ENCODE results near the gene PPP2R3C. TPM values are rescaled to one million over a fixed set of nuclear protein-coding genes. Genes with fewer than 3 reads are reported as not detected.
A peak's percentile ranks its signal among the peaks of the same experiment; 100 is the strongest.

Gene PPP2R3C
- total RNA-seq, 1 experiment from 2014 or later, result 19.6 TPM

- CTCF ChIA-PET, result no interaction called here
- Histone ChIP-seq H3K27me3 (ENCODE audit: control insufficient read depth, insufficient read depth, low read length) (no peaks in the 10 kb centered on the region), H3K4me1 (ENCODE audit: control insufficient read depth, insufficient read depth, low read length) (peaks cover 5% of the 10 kb centered on the region; the same call in 1 of the 2 replicates), H3K27ac (ENCODE audit: low read length) (no peak overlapping the region), H3K4me3 (ENCODE audit: low read depth in 2 of 2, low read length in 2 of 2) (no peak overlapping the region), H3K9me3 (ENCODE audit: control insufficient read depth, insufficient read depth, low read depth, low read length) (no peaks in the 10 kb centered on the region), H3K36me3 (ENCODE audit: control insufficient read depth, insufficient read depth, low read length) (no peaks in the 10 kb centered on the region; the same call in none of the 2 replicates)
- no peak for ATAC-seq
- no peak for DNase-seq (ENCODE audit: low read depth, low spot score)
- intact Hi-C loops (cut with micrococcal nuclease; ENCODE audit: unreplicated experiment), result no loop called here
- in situ Hi-C loops (cut with HindIII; ENCODE audit: low pct_unique_long_range_greater_than_20kb, low sequenced_read_pairs), result no loop called here
- BruUV-seq (replicated peaks), result no TSS peak
- TF ChIP-seq SIN3A (IDR thresholded peaks at IDR 0.05; ENCODE audit: borderline replicate concordance, insufficient read depth, low read depth, low read length), result no peak
- TF ChIP-seq POLR2AphosphoS5 (IDR thresholded peaks at IDR 0.05; ENCODE audit: low read depth, low read length), result no peak
- TF ChIP-seq TCF7L2 (IDR thresholded peaks at IDR 0.05; ENCODE audit: low read depth, low read length), result no peak
- TF ChIP-seq CTCF (IDR thresholded peaks at IDR 0.05), result no peak
- no peak for TF ChIP-seq REST (IDR thresholded peaks at IDR 0.05; ENCODE audit: insufficient read depth in 1 of 2, low read depth in 2 of 2, low read length in 1 of 2)
- POLR2A ChIA-PET, result interaction anchor here (0.6 kb wide), 2 partner anchors 10 to 72 kb away, joined by 5 to 14 read pairs; no protein-coding TSS in a partner anchor
Measured at GRCh38 chr14:35050652-35051051, 71.1 kb downstream of the PPP2R3C start.

- H3K4me3 ChIP-seq (ENCODE audit: low read depth in 2 of 2, low read length in 2 of 2), result peak overlapping the region; percentile 82 to 86; a peak in 3 of 4 replicates
- DNase-seq (ENCODE audit: low read depth, low spot score) (no peak), ATAC-seq (no peak)
- ChIA-PET POLR2A (interaction anchor here (0.7 kb wide), 1 partner anchor 10 kb away, joined by 6 read pairs; no protein-coding TSS in a partner anchor), CTCF (no interaction called here)
- H3K36me3 ChIP-seq (ENCODE audit: control insufficient read depth, insufficient read depth, low read length), result no peaks in the 10 kb centered on the region; the same call in none of the 2 replicates
- intact Hi-C loops (cut with micrococcal nuclease; ENCODE audit: unreplicated experiment) (no loop called here), in situ Hi-C loops (cut with HindIII; ENCODE audit: low pct_unique_long_range_greater_than_20kb, low sequenced_read_pairs) (no loop called here)
- TSS peak; percentile 84 for BruUV-seq (replicated peaks)
- no peaks in the 10 kb centered on the region for H3K9me3 ChIP-seq (ENCODE audit: control insufficient read depth, insufficient read depth, low read depth, low read length)
- TF ChIP-seq CTCF (IDR thresholded peaks at IDR 0.05) (no peak), POLR2AphosphoS5 (IDR thresholded peaks at IDR 0.05; ENCODE audit: low read depth, low read length) (no peak), REST (IDR thresholded peaks at IDR 0.05; ENCODE audit: insufficient read depth in 1 of 2, low read depth in 2 of 2, low read length in 1 of 2) (no peak), TCF7L2 (IDR thresholded peaks at IDR 0.05; ENCODE audit: low read depth, low read length) (no peak), SIN3A (IDR thresholded peaks at IDR 0.05; ENCODE audit: borderline replicate concordance, insufficient read depth, low read depth, low read length) (no peak)
- no peak overlapping the region for H3K27ac ChIP-seq (ENCODE audit: low read length)
- H3K4me1 ChIP-seq (ENCODE audit: control insufficient read depth, insufficient read depth, low read length), result peaks cover 5% of the 10 kb centered on the region; the same call in 1 of the 2 replicates
- no peaks in the 10 kb centered on the region for H3K27me3 ChIP-seq (ENCODE audit: control insufficient read depth, insufficient read depth, low read length)
Measured at GRCh38 chr14:35047976-35048513, 73.7 kb downstream of the PPP2R3C start.

Data from Panc1 (cell line).